GM18511 (cell line): Measurements from ENCODE around the gene GMPR.
"Not testable (repeated sequence)": the region's sequence is repeated elsewhere in the genome, so short reads cannot be mapped to it uniquely, and the experiment has no call there.

Experiments
- ATAC-seq: cut with Tn5 transposase; IDR thresholded peaks from one replicate; pipeline ENCODE4 v1.9.1; 2021; ENCODE audit warnings: mild to moderate bottlenecking, moderate library complexity; ENCODE audit not compliant: unreplicated experiment

GMPR gene

GRCh38 chr6:16225062-16225731, 13.2 kb upstream of the GMPR start:
- not testable (repeated sequence) for ATAC-seq

- ATAC-seq, result not testable (repeated sequence)
Observed at GRCh38 chr6:16226117-16227047, 12.0 kb upstream of the GMPR start.

DNA sequence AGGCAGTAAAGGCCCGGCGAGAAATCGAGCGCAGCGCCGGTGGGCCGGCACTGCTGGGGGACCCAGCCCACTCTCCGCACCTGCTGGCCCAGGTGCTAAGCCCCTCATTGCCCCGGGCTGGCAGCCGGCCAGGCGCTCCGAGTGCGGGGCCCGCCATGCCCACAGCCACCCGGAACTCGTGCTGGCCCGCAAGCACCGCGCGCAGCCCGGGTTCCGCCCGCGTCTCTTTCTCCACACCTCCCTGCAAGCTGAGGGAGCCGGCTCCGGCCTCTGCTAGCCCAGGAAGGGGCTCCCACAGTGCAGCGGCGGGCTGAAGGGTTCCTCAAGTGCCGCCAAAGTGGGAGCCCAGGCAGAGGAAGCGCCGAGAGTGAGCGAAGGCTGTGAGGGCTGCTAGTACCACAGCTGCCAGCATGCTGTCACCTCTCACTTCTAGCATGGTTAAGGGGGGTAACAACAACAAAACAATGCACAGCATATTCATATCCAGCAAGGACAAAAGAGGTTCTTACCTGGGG, 11.3 kb upstream of the GMPR start:
- no peak for ATAC-seq

- no peak for ATAC-seq
Observed at GRCh38 chr6:16227605-16228004, 10.8 kb upstream of the GMPR start.

- ATAC-seq, result no peak
Observed at GRCh38 chr6:16228043-16228442, 10.3 kb upstream of the GMPR start.

DNA sequence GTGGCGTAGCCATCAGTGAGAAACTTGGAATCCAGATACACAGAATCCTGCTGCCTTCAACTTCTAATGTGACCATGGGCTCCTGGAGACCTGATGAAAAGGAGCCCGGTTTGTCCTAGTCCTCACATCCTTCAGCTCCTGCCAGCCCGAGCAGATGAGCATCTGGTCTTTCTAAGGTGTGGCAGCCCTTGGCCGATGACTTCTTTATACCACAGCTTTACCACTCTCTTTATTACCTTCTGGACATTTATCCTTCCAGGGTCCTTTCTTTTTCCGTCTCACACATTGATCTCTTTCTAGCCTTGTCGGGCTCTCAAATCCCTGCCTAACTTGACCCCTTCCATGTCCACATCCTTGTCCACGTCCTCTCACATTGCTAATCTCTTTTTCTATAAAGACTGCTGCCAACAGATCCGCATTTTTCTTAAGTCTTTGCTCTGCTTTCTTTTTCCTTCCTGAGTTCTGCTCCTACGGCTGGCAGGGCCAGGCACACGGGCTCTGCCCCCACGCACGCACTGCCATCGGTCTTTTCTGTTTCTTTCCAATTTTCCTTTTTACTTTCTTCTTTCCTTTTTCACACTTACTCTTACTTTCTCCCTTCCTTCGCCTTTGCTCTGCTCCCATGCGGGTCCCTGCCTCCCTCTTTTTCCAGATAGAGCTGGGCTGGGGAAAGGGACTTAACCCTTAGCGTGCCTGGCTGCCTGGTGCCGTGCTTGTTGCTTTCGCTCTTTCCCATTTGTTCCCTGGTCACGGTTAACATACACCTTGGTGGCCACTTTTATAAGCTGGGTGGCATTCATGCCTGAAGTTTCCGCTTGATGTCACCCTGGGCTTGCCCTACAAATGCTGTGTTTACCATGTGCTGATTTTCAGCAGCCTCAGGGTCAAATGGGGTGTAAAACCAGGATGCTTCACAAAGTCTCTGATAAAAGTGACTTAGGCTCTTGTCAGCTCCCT, 9.4 kb upstream of the GMPR start:
- no peak for ATAC-seq

GRCh38 chr6:16229700-16230099, 8.7 kb upstream of the GMPR start:
- no peak for ATAC-seq

GRCh38 chr6:16230953-16231352, 7.4 kb upstream of the GMPR start:
- ATAC-seq, result no peak

DNA sequence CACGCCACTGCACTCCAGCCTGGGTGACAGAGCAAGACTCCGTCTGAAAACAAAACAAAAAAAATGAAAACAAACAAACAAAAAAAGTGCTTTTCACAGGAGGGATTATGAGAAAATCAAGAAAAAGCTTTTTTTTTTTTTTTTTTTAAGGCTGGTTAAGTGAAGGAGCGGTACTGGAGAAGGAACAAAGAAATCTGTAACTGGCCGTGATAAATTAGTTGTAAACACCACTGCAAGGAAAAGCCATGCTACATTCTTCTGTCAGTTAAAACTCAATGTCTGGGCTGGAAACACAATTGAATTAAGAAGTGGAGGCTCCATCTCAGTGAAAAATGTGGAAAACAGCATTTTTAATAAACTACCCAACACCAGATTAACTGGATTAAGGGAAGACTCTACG, 6.3 kb upstream of the GMPR start:
- no peak for ATAC-seq

GRCh38 chr6:16236009-16236501, 2.3 kb upstream of the GMPR start:
- no peak for ATAC-seq

- peak; percentile 63 for ATAC-seq
Observed at GRCh38 chr6:16236631-16237199, 1.7 kb upstream of the GMPR start.

DNA sequence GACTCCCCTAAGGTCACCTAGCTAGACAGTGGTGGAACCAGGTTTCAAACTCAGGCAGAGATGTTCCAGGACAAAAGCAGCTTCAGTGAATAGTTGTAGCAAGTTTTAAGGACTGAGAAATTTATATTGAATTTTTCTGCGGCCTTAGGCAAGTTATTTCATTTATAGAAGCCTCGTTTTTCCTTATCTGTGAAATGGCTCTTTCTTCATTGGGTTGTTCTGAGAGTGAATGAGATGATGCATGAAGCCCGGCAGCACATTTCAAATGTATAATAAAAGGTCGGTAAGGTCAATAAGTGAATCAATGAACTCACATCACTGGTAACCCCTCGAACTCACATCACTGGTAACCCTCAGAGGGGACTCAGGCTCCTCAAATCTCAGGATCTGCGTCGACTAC, 1.1 kb upstream of the GMPR start:
- no peak for ATAC-seq

DNA sequence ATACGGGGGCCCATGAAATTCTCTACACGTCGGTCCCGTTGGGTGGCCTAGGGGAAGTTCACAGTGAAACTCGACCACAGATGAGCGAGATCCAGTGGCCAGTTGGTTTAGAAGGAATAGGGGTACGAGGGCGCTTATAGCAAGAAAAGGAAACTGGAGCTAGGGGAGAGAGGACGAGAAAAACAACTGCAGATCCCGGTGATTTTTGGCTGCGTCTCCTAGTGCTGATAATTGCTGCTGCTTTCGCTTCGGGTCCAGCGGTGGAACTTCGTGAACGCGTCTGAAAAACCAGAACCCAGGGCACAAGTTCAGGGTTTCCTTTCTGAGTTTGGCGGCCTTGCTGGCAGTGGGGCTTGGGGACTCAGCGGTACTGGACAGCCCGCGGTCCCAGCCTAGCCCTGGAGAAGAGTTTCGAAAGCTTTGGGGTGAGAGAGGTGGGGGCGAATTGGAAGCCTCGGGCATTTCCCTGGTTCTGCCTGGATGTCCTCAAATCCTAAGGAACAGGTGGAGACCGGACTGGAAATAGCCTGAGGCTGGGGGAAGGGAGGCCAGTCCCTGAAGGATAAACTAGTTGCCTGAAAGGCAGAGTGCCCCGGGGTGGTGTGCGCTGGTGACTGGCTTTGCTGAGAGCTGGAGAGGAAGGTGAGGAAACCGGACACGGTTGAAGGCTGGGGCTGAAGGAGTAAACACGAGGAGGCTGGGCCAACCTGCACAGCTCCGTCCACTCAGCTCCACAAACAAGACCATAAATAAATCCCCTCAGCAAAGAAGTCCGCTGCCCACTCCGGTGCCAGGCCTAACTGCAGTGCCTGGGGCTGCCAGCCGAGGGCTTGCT, 793 bp downstream of the GMPR start:
- peak; percentile 1 for ATAC-seq

DNA sequence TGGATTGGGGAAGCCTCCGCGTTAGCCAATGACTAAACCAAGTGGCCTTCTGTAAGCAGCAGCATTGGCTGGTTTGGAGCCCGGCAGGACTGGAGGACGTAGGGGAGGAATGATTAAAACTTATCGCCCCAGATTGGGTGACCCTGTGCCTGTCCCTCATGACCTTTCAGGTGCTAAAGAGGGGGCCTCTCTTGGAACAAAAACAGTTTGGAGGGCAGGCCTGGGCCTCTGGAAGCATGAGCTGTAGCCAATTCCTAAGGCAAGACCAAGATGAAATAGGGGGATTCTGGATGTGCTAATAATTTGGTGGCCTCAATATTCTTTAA, 1.4 kb downstream of the GMPR start:
- no peak for ATAC-seq

- no peak for ATAC-seq
Observed at GRCh38 chr6:16240589-16241320, 2.4 kb downstream of the GMPR start.

GRCh38 chr6:16241321-16241689, 2.9 kb downstream of the GMPR start:
- no peak for ATAC-seq

DNA sequence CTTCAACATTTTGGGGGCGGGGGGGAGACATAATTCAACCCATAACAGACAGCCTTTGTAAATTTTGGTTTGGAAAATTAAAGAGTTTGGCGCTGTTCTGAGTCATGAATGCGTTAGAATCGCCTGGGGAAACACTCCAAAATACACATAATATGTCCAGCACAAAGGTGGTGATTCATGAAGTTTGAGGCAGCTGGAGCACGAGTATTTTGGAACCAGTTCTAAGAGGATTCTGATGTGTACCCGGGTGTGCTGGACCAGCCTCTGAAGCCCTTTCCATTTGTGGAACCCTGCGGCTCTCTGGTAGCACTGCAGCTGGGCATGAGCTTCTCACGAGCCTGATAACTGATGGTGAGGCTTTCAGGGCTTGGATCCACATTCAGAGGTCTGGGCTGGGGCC, 4.7 kb downstream of the GMPR start:
- no peak for ATAC-seq

DNA sequence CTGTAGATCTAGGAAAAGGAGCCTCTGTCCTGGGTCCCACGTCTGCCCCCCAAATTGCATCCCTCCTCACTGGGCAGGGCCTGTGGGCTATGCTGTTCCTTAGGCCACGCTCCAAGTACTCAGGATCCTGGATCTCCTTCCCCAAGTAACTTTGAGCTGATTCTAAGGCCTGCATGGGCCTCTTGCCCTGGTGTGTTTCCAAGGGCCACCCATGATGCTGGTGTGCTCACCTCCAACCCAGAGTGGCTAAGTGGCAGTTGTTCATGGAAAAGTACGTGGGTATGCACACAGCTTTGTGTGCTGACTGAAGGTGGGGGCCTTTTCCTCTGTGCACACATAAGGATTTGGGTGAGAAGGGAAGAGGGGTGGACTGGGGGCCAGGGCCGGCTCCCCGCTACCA, 5.3 kb downstream of the GMPR start:
- no peak for ATAC-seq

DNA sequence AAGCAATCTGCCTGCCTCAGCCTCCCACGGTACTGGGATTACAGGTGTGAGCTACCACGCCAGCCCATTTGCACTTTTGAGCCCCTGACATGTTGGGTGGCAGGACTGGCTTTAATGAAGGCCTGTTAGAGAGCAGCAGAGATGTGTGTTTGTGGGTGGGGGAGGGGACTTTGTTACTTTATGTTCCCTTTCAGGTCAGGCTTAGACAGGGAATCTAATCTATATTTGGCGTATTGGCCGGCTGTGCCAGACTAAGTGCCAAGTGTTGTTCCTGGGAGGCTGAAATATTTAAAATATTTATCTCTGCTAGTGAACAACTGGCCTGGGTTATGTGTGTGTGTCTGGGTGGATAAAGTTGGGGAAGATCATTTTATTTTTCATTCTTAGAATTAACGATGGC, 6.1 kb downstream of the GMPR start:
- ATAC-seq, result no peak
